Chondrocyte (in vitro differentiated cells): ENCODE results near the gene ZNF564. TPM values are rescaled to one million over a fixed set of nuclear protein-coding genes. Genes with fewer than 3 reads are reported as not detected.

Experiments used
- DNase-seq: peaks from one replicate; pipeline ENCODE4 v3.0.0; 2021; ENCODE audit warnings: mixed read lengths, low spot score
- H3K27ac Mint-ChIP-seq: one replicate; pipeline ENCODE4 v1.8.0; 2021; ENCODE audit warnings: mild to moderate bottlenecking, moderate library complexity, mixed read lengths; ENCODE audit not compliant: unreplicated experiment
- H3K27me3 Mint-ChIP-seq: 2 replicates; pipeline ENCODE4 v1.8.0; 2021; ENCODE audit warnings: low read depth, mixed read lengths
- H3K36me3 Mint-ChIP-seq: 2 replicates; pipeline ENCODE4 v1.8.0; 2021; ENCODE audit warnings: low read depth, mixed read lengths
- H3K4me1 Mint-ChIP-seq: 2 replicates; pipeline ENCODE4 v1.8.0; 2021; ENCODE audit warnings: low read depth, mild to moderate bottlenecking, mixed read lengths
- H3K4me3 Mint-ChIP-seq: one replicate; pipeline ENCODE4 v1.8.0; 2021; ENCODE audit warnings: mild to moderate bottlenecking, moderate library complexity, mixed read lengths; ENCODE audit not compliant: unreplicated experiment
- H3K9me3 Mint-ChIP-seq: 2 replicates; pipeline ENCODE4 v1.8.0; 2021; ENCODE audit warnings: low read depth, mixed read lengths
- total RNA-seq: library from RNA; stranded (reverse); gene quantifications from 3 replicates; pipeline ENCODE4 v1.2.1, GENCODE V29; 2021
- TF ChIP-seq, protein P1 (sequence below): fragments of 200-600 bp; sonication (generic); IDR thresholded peaks from 2 replicates; pipeline ENCODE4 v1.5.0; 2021; ENCODE audit warnings: antibody characterized with exemption, mild to moderate bottlenecking, moderate library complexity

ZNF564 gene
- total RNA-seq, 1 donor from 2014 or later: 5.7 TPM

- DNase-seq: no peak
- no peaks in the 10 kb centered on the region for H3K27me3 Mint-ChIP-seq
- H3K36me3 Mint-ChIP-seq: peaks cover 2% of the 10 kb centered on the region
- no peak overlapping the region for H3K4me3 Mint-ChIP-seq
- H3K27ac Mint-ChIP-seq: no peak overlapping the region
- TF ChIP-seq, protein P1, sequence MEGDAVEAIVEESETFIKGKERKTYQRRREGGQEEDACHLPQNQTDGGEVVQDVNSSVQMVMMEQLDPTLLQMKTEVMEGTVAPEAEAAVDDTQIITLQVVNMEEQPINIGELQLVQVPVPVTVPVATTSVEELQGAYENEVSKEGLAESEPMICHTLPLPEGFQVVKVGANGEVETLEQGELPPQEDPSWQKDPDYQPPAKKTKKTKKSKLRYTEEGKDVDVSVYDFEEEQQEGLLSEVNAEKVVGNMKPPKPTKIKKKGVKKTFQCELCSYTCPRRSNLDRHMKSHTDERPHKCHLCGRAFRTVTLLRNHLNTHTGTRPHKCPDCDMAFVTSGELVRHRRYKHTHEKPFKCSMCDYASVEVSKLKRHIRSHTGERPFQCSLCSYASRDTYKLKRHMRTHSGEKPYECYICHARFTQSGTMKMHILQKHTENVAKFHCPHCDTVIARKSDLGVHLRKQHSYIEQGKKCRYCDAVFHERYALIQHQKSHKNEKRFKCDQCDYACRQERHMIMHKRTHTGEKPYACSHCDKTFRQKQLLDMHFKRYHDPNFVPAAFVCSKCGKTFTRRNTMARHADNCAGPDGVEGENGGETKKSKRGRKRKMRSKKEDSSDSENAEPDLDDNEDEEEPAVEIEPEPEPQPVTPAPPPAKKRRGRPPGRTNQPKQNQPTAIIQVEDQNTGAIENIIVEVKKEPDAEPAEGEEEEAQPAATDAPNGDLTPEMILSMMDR: no peak
- no peaks in the 10 kb centered on the region for H3K9me3 Mint-ChIP-seq
- peaks cover 15% of the 10 kb centered on the region for H3K4me1 Mint-ChIP-seq
These were observed 4.2 kb upstream of the ZNF564 start for GRCh38 chr19:12555456-12555930.

- H3K4me1 Mint-ChIP-seq: peaks cover 40% of the 10 kb centered on the region
- H3K27me3 Mint-ChIP-seq: no peaks in the 10 kb centered on the region
- H3K36me3 Mint-ChIP-seq: peaks cover 14% of the 10 kb centered on the region
- TF ChIP-seq, protein P1: no peak
- H3K4me3 Mint-ChIP-seq: no peak overlapping the region
- peak overlapping the region; percentile 41 for H3K27ac Mint-ChIP-seq
- no peak for DNase-seq
- H3K9me3 Mint-ChIP-seq: peaks cover 4% of the 10 kb centered on the region
These were observed 4.4 kb downstream of the ZNF564 start for GRCh38 chr19:12546903-12547302.

DNA sequence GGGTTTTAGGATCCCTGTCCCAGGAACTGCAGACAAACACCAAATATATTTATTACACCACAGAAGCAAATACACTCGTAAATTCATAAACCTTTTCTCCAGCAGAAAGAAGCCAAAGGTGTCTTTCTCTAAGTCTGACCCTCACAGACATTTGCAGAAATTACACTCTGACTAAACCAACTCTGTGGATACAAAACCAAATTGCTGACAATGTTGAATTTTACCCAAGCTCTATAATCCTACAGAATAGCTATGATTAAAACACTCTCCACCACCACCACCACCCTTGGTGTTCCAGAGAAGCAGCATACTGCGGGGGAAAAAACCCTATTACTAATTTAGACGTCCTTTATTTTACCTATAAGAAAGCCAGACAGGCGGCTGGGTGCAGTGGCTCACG lies 5.2 kb downstream of the ZNF564 start:
- H3K4me3 Mint-ChIP-seq: no peak overlapping the region
- H3K36me3 Mint-ChIP-seq: peaks cover 14% of the 10 kb centered on the region
- no peak overlapping the region for H3K27ac Mint-ChIP-seq
- H3K27me3 Mint-ChIP-seq: no peaks in the 10 kb centered on the region
- TF ChIP-seq, protein P1: no peak
- DNase-seq: no peak
- H3K9me3 Mint-ChIP-seq: peaks cover 4% of the 10 kb centered on the region
- H3K4me1 Mint-ChIP-seq: peaks cover 35% of the 10 kb centered on the region

DNA sequence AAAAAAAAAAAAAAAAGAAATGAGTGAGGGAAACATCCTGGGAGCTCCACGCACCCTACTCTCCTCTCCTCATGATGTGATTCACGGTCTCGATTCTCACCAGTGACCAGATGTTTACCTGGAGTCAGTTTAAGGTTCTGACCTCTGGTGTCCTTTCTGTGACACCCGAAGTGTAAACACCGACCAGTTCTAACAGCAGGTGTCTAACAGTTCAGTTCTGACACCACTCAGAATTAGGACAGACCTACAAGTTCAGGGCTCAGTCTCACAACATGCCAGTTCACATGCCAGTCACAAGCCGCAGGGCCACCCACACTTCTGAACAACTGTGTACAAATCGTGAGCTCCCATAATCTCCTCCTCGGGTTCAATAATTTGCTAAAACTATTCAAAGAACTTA lies 6.0 kb downstream of the ZNF564 start:
- peaks cover 4% of the 10 kb centered on the region for H3K9me3 Mint-ChIP-seq
- peaks cover 14% of the 10 kb centered on the region for H3K36me3 Mint-ChIP-seq
- no peak overlapping the region for H3K27ac Mint-ChIP-seq
- peaks cover 30% of the 10 kb centered on the region for H3K4me1 Mint-ChIP-seq
- no peaks in the 10 kb centered on the region for H3K27me3 Mint-ChIP-seq
- DNase-seq: no peak
- TF ChIP-seq, protein P1: no peak
- H3K4me3 Mint-ChIP-seq: no peak overlapping the region

GRCh38 chr19:12544401-12544876 lies 6.8 kb downstream of the ZNF564 start:
- no peak for DNase-seq
- H3K27me3 Mint-ChIP-seq: no peaks in the 10 kb centered on the region
- H3K4me3 Mint-ChIP-seq: no peak overlapping the region
- H3K9me3 Mint-ChIP-seq: peaks cover 7% of the 10 kb centered on the region
- peaks cover 25% of the 10 kb centered on the region for H3K4me1 Mint-ChIP-seq
- H3K36me3 Mint-ChIP-seq: peaks cover 20% of the 10 kb centered on the region
- TF ChIP-seq, protein P1: no peak
- H3K27ac Mint-ChIP-seq: peak overlapping the region; percentile 69
